ENCODE data around the gene GRID2. TPM values are rescaled to one million over a fixed set of nuclear protein-coding genes. Genes with fewer than 3 reads are reported as not detected.
"Not testable (repeated sequence)": the region's sequence is repeated elsewhere in the genome, so short reads cannot be mapped to it uniquely, and the experiment has no call there.

The GRID2 gene
- total RNA-seq, 1 donor, result not detected

DNA sequence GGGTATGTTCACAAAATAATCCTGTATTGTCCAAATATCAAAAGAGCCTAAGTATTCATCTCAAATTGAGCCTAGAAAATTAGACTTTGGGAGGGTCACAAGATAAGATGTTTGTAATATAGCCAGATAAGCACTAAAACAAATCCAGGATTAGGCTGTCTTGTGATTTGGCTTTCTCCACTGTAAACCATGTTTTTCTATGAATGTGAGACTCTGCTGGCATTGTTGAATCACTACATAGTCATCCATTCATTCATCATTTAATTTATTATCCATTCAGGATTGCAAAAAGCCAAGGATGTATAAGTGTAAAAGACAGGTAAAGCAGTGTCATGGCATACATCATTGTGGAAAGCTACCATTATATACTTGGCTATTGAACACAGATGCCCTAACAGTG is 148.0 kb downstream of the GRID2 start:
- TF ChIP-seq CTCF (IDR thresholded peaks at IDR 0.05; ENCODE audit: extremely low read depth, low read depth, low read length), result no peak
- Histone ChIP-seq H3K79me2 (ENCODE audit: insufficient read depth, low read length) (no peaks in the 10 kb centered on the region), H4K20me1 (ENCODE audit: insufficient read depth, low read length) (no peaks in the 10 kb centered on the region), H3K4me3 (ENCODE audit: insufficient read depth, low read length) (no peak overlapping the region), H3K9me3 (ENCODE audit: low read depth, low read length) (no peaks in the 10 kb centered on the region), H3K4me2 (ENCODE audit: insufficient read depth, low read length) (no peak overlapping the region), H3K36me3 (ENCODE audit: insufficient read depth, low read length) (no peaks in the 10 kb centered on the region), H3K27ac (ENCODE audit: low read depth, low read length) (no peak overlapping the region), H3K27me3 (ENCODE audit: insufficient read depth, low read length) (no peaks in the 10 kb centered on the region), H2AFZ (ENCODE audit: low read length) (no peak overlapping the region), H3K4me1 (ENCODE audit: insufficient read depth, low read length) (no peaks in the 10 kb centered on the region)
- peak; percentile 17 for DNase-seq (ENCODE audit: insufficient read length, low spot score, missing footprints)

DNA sequence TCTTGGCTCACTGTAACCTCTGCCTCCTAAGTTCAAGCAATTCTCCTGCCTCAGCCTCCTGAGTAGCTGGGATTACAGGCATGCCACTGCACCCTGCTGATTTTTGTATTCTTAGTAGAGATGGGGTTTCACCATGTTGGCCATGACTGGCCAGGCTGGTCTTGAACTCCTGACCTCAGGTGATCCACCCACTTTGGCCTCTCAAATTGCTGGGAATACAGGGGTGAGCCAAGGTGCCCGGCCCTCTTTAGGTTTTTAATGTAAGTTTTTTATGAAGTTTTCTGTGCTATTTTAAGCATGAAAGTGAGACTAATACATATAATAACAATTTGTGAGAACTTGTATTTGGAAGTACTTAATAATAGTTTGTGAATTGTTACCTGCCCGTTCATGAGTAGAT is 148.6 kb downstream of the GRID2 start:
- H3K4me3 ChIP-seq (ENCODE audit: insufficient read depth, low read length); H2AFZ ChIP-seq (ENCODE audit: low read length); H4K20me1 ChIP-seq (ENCODE audit: insufficient read depth, low read length); H3K4me2 ChIP-seq (ENCODE audit: insufficient read depth, low read length); H3K79me2 ChIP-seq (ENCODE audit: insufficient read depth, low read length); H3K4me1 ChIP-seq (ENCODE audit: insufficient read depth, low read length); H3K27ac ChIP-seq (ENCODE audit: low read depth, low read length); DNase-seq (ENCODE audit: insufficient read length, low spot score, missing footprints); H3K36me3 ChIP-seq (ENCODE audit: insufficient read depth, low read length); H3K27me3 ChIP-seq (ENCODE audit: insufficient read depth, low read length); H3K9me3 ChIP-seq (ENCODE audit: low read depth, low read length): not testable (repeated sequence)

- Histone ChIP-seq H3K27ac (ENCODE audit: low read depth, low read length) (no peak overlapping the region), H3K27me3 (ENCODE audit: insufficient read depth, low read length) (no peaks in the 10 kb centered on the region), H3K9me3 (ENCODE audit: low read depth, low read length) (no peaks in the 10 kb centered on the region), H3K36me3 (ENCODE audit: insufficient read depth, low read length) (no peaks in the 10 kb centered on the region), H3K4me1 (ENCODE audit: insufficient read depth, low read length) (no peaks in the 10 kb centered on the region), H3K4me2 (ENCODE audit: insufficient read depth, low read length) (no peak overlapping the region), H3K4me3 (ENCODE audit: insufficient read depth, low read length) (no peak overlapping the region), H3K79me2 (ENCODE audit: insufficient read depth, low read length) (no peaks in the 10 kb centered on the region), H4K20me1 (ENCODE audit: insufficient read depth, low read length) (no peaks in the 10 kb centered on the region), H2AFZ (ENCODE audit: low read length) (no peak overlapping the region)
- TF ChIP-seq CTCF (IDR thresholded peaks at IDR 0.05; ENCODE audit: extremely low read depth, low read depth, low read length), result no peak
- DNase-seq (ENCODE audit: insufficient read length, low spot score, missing footprints), result no peak
Measured at GRCh38 chr4:92455329-92455839, 151.6 kb downstream of the GRID2 start.

DNA sequence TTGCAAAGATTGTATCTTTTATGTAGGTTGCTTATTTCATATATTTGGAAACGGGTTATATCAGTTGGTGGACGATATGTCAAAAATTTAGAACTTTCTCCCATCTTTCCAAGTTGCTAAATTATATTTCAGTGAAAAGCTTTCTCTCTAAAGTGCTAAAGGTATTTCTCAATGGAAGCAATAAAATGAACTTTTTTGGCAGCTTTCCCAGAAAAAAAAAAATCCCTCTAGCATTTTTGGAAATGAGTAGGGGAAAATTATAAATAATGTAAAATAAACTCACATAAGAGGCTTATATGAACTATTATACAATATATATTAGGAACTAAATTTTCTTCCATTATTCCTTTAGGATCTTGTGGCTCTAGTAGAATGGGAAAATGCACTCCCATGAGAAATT is 152.2 kb downstream of the GRID2 start:
- TF ChIP-seq CTCF (IDR thresholded peaks at IDR 0.05; ENCODE audit: extremely low read depth, low read depth, low read length), result no peak
- H3K36me3 ChIP-seq (ENCODE audit: insufficient read depth, low read length), result no peaks in the 10 kb centered on the region
- DNase-seq (ENCODE audit: insufficient read length, low spot score, missing footprints), result no peak

More for the DNA sequence above, 152.2 kb downstream of the GRID2 start:
- H3K27ac ChIP-seq (ENCODE audit: low read depth, low read length), result no peak overlapping the region
- no peak overlapping the region for H3K4me3 ChIP-seq (ENCODE audit: insufficient read depth, low read length)
- no peak overlapping the region for H2AFZ ChIP-seq (ENCODE audit: low read length)
- no peaks in the 10 kb centered on the region for H3K9me3 ChIP-seq (ENCODE audit: low read depth, low read length)
- no peaks in the 10 kb centered on the region for H3K4me1 ChIP-seq (ENCODE audit: insufficient read depth, low read length)
- no peaks in the 10 kb centered on the region for H3K27me3 ChIP-seq (ENCODE audit: insufficient read depth, low read length)
- no peaks in the 10 kb centered on the region for H3K79me2 ChIP-seq (ENCODE audit: insufficient read depth, low read length)
- no peak overlapping the region for H3K4me2 ChIP-seq (ENCODE audit: insufficient read depth, low read length)
- H4K20me1 ChIP-seq (ENCODE audit: insufficient read depth, low read length), result no peaks in the 10 kb centered on the region
